COR-L47 (cell line): ENCODE data around the gene ZBTB24.
"Not testable (repeated sequence)": the region's sequence is repeated elsewhere in the genome, so short reads cannot be mapped to it uniquely, and the experiment has no call there.

Source experiments
- DNase-seq: peaks from one replicate; lab custom pipeline; 2025; lab: John Stamatoyannopoulos, UW

Gene ZBTB24

DNA sequence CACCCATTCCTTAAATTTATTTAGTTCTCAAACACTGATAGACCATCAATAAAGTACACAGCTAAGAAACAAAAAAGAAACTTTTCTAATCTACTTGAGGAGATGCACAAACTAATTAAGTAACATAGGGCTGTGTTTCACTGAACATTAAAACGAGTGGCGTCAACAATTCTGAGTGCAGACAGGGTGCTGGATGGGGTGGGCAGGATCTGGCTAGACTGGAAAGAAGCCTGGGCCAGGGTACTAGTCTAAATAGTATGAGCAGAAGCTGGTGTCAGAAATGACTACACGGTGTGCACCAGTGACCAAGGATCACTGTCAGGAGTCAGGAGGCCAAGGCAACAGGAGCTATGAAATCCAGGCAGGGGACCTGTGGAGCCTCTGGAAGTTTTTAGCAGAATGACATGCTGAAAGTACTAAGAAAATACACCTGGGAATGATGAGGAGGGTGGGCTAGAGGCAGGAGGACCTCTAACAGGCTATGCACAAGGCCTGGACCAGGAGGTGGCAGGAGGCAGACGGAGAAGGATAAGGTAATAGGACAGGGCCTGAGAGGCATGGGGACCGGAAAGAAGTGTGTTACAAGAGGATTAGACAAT is 13.3 kb downstream of the ZBTB24 start:
- DNase-seq, result no peak

DNA sequence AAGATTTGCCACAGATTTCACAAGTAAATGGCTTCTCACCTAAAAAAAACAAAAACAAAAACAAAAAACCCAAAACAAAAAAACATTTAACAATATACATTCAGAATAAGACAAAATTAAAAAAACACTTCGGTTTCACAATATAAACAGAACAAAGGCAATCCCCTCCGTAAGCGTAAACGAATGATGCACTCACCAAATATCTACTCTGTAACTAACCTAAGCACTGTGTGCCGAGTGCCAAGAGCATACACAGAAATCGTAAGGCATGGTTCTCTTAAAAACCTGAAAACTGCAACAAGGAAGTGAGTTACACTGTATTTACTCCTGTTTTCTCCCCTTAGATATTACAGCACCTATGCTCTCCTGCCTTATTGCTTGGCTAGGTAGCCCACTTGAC is 15.3 kb downstream of the ZBTB24 start:
- DNase-seq, result no peak

GRCh38 chr6:109466212-109466923 is 16.7 kb downstream of the ZBTB24 start:
- DNase-seq, result no peak

DNA sequence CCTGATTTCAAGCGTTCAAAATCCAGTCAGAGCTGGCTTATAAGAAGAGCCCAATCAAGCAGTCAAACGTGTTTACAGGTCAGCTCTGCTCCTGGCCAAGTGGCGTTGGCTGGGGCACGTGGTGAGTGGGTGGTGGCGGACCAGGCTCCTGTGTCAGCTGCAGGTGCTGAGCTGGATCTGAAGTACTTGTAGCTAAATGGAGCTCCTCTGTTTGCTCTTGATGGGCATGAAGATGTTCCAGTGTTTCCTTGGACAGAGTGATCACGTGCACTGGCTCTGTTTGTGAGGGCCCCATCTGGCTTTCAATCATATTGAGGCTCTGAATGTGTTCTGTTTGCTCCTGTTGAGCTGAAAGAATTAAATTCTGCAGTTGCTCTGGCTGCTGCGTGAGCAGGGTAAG is 17.2 kb downstream of the ZBTB24 start:
- no peak for DNase-seq

- no peak for DNase-seq
These were observed 21.1 kb downstream of the ZBTB24 start for GRCh38 chr6:109461733-109462526.

- not testable (repeated sequence) for DNase-seq
These were observed 21.8 kb downstream of the ZBTB24 start for GRCh38 chr6:109461205-109461604.

- no peak for DNase-seq
These were observed 22.7 kb downstream of the ZBTB24 start for GRCh38 chr6:109460161-109460829.

- no peak for DNase-seq
These were observed 24.1 kb downstream of the ZBTB24 start for GRCh38 chr6:109458774-109459531.

DNA sequence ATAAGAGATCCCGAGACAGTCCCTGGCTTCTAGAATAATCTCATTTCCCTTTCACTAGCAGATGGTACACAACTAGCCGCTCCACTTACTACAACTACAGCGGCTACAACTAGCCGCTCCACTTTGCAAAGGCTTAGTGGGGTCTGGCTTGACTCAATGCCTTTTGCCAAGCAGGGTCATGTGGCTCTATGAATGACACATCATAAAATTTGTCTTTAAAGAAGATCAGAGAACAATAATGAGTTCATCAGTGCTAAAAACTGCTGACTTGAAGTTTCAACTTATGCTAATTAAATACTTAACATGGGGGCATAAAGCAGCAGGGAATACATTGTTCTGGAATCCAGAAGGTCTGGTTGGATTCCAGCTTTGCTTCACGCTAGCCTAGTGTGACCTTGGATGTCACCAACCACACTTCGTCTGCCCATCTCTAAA is 25.4 kb downstream of the ZBTB24 start:
- no peak for DNase-seq

DNA sequence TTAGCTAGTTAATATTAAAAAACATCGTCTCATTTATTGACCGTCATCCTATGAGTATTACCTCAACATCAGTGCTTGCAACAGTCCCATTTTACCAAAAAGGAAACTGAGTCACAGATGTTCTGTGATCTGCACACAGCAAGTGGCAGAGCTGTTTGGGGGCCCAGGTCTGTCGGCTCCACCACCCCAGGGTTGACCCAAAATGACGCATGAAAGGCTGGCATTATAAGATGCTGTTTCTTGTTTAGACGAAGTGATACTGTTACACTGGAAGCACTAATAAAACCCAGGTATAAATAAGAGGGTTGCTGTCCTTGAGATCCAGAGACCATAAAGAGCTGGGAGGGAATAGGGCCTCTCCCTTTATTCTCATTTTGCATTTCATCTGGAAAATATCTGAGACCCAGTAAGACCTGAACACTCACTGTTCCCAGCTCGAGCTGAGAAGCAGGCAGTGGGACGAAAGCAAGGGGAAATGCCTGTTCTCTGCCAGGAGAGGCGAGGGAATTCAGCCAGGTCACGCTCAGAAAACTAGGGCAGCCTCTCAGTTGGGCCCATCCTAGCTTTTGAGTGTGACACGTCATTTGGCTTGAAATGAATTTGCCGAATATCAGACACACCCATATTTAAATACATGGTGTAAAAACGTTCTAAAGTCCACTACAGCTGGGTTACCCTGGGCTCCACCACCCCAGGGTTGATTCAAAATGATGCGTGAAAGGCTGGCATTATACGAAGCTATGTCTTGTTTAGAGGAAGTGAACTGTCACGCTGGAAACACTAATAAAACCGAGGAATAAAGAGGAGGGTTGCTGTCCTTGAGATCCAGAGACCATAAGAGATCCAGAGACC is 26.1 kb downstream of the ZBTB24 start:
- no peak for DNase-seq

DNA sequence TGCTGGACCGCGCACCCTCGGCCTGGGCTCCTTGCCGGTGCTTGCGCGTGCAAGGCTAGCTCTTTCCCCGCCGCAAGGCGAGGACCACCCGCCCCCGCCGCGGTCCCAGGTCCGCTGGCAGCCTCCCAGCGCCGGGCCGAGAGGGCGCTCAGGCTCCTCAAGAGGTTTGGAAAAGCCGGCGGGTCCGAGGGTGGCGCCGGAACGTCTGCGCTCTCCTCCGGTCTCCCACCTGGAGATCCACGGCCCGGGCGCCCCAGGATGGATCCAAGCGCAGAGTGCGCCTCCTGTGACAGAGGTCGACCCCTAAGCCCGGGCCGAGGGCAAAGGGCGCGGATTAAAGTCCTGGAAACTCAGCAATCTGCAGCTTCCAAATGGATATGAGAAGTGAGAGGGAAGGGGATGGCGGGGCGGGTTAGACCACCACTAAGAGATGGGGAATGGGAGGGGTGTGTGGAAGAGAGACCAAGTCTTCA is 26.9 kb downstream of the ZBTB24 start:
- DNase-seq, result no peak

DNA sequence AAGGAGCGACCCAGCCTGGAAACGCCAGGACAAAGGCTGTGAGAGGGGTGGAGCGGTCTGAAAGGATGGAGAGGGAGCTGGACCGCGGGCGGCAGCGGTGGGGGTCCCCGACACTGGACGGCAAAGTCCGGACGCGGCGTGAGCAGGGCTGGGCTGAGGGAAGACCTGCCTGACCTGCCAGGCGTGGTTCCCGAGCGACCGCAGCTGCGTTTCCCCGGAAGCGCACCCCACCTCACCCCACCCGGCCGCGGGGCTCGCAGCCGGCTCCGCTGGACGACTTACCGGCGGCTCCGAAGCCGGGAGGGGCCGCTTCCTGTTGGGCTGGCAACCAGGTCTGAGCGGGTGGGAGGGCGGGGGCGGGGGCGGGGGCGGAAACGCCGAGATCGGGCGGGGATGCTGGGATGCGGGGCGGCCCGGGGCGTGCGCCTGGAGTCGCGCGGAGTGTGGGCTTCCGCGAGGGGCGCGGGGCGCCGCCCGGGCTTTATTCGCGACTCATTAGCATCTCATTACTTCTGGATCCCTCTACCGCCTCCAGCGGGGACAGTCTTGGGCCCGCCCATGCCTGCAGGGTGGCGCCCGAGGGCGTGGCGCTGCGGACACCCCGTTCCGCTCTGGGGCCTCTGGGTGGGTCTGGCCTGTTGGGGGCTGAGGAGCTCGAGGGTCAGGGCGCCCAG is 27.4 kb downstream of the ZBTB24 start, which contains the start of gene MICAL1:
TSS of gene MICAL1 (minus strand) at position 336 of the 674 bp plus-strand sequence. CDS start 1,576 bp downstream, outside the sequence.
- peak; percentile 42 for DNase-seq

GRCh38 chr6:109454496-109455436 is 28.3 kb downstream of the ZBTB24 start:
- DNase-seq, result no peak

DNA sequence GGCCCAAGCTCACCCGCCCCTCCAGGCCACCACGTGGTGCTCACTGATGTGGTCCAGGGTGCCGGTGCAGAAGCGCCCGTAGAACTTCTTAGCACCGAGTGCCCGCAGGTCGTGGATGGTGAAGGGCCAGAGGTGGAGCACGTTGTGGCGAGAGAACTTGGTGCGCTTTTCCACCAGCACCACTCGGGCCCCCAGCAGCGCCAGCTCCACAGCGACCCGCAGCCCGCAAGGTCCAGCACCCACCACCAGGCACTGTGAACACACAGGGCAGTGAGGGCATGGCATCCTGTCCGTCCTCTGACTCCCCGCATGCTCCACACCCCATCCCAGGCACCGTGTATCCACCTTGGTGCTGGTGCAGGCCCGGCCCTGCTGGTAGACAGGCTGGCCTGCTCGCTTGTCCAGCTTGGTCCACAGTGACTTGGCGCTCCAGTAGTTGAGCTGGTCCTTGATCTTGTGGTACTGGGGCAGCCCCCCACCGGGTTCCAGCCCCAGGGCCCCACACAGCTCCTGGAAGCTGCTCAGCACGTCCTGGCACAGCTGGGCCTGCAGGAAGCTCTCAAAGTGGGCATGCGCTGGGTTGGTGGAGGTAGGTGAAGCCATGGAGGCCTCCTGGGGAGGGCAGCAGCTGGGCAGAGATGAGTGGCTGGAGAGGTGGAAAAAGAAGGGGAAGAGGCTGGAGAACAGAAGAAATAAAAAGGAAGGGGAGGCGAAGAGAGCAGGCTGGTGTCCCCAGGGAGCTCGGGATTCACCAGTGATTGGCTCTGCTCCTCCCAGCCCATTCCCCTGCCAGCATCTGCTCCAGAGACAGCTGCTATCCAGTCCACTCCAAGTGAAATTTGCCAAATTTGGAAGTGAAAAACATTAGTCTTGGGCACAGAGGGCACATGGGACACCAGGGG is 29.2 kb downstream of the ZBTB24 start:
- no peak for DNase-seq

GRCh38 chr6:109453156-109453555 is 29.9 kb downstream of the ZBTB24 start:
- DNase-seq, result no peak

GRCh38 chr6:109452181-109452580 is 30.8 kb downstream of the ZBTB24 start:
- DNase-seq, result no peak

DNA sequence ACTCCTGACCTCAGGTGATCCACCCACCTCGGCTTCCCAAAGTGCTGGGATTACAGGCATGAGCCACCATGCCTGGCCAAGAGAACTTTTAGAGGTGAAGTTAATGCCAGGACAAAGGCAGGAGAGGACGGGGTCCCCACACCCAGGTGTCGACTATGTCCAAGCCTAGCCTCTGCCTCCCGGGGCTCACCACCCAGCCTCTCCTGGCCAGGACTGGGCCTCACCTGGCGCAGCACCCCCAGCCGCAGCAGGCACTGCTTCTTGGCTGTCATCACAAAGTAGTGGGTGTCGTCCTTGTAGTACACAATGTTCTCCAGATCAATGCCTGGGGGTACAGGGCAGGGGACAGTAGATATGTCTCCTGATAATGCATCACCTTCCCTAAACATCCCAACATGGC is 31.6 kb downstream of the ZBTB24 start:
- no peak for DNase-seq

DNA sequence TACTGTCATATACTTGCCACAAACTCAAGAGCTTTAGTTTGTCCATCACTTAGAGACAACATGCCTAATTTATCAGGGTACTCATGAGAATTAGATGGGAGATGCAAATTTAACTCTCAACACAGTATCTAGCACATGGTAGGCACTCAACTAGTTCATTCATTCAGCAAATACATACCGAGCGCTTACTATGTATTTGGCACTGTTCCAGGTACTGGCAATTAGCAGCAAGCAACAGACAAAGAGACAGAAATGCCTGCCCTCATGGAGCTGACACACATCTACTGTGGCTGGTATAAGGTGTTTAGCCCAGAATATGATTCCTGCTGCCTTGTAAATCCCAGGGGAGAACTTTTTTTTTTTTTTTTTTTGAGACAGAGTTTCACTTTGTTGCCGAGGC is 32.2 kb downstream of the ZBTB24 start:
- no peak for DNase-seq
